Upper lobe of left lung (tissue), 6 donors: ENCODE results near the gene CHRNA3. TPM values are rescaled to one million over a fixed set of nuclear protein-coding genes. Genes with fewer than 3 reads are reported as not detected.

Experiments
- ATAC-seq, 2 donors: fragments of 200-7000 bp; cut with Tn5 transposase; one replicate each; pipeline ENCODE4 v1.9.1; 2022; ENCODE audit warnings: mild to moderate bottlenecking in 2 of 2, moderate library complexity in 2 of 2; ENCODE audit not compliant: low FRiP score in 2 of 2
- DNase-seq, 2 donors: peaks; one replicate each; pipeline ENCODE4 v3.0.0-alpha.2; 2019 to 2020
- H3K27ac ChIP-seq, 4 donors: fragments of 200-600 bp; sonication (generic); one replicate each; pipeline ENCODE4 v1.5.1; 2016 to 2019
- H3K27me3 ChIP-seq, 4 donors: fragments of 200-600 bp; sonication (generic); one replicate each; pipeline ENCODE4 v1.5.1; 2017 to 2019
- H3K36me3 ChIP-seq, 4 donors: fragments of 200-600 bp; sonication (generic); one replicate each; pipeline ENCODE4 v1.5.1; 2016 to 2019
- H3K4me1 ChIP-seq, 4 donors: fragments of 200-600 bp; sonication (generic); one replicate each; pipeline ENCODE4 v1.5.1; 2018 to 2019
- H3K4me3 ChIP-seq, 4 donors: fragments of 200-600 bp; sonication (generic); one replicate each; pipeline ENCODE4 v1.5.1; 2017 to 2019; ENCODE audit warnings: mild to moderate bottlenecking in 2 of 4, moderate library complexity in 1 of 4
- H3K9me3 ChIP-seq, 4 donors: fragments of 200-600 bp; sonication (generic); one replicate each; pipeline ENCODE4 v1.5.1; 2018 to 2019
- EP300 ChIP-seq, 4 donors: sonication (generic); formaldehyde crosslinking; IDR thresholded peaks; one replicate each; pipeline ENCODE4 v1.5.1; 2017; ENCODE audit warnings: antibody characterized with exemption in 4 of 4, control low read depth in 2 of 4
- POLR2A ChIP-seq, 4 donors: fragments of 450-650 bp; IDR thresholded peaks; one replicate each; pipeline ENCODE4 v1.5.1; 2016 to 2017; ENCODE audit warnings: antibody characterized with exemption in 4 of 4, mild to moderate bottlenecking in 2 of 4
- POLR2AphosphoS5 ChIP-seq, 2 donors: sonication (generic); formaldehyde crosslinking; IDR thresholded peaks; one replicate each; pipeline ENCODE4 v1.5.1; 2017; ENCODE audit warnings: antibody characterized with exemption in 2 of 2
- WGBS, 2 donors: methylation state at CpG; one replicate each; pipeline ENCODE4 v1.1.5; 2017 to 2018; 5-methylcytosine and 5-hydroxymethylcytosine counted together
- total RNA-seq, 6 donors: library from RNA; depleted of rRNA in 4 of 6; stranded (reverse); fragments of >200 nt in 4 of 6; gene quantifications; one replicate each; pipeline versions ENCODE4 v1.1.0 to v1.2.1, GENCODE V29; 2016 to 2021
- TF ChIP-seq, protein P1 (sequence below), 6 experiments: fragments of 450-650 bp in 4 of 6; fragments of 200-600 bp in 2 of 6; sonication (generic) in 2 of 6; IDR thresholded peaks; one replicate each; pipeline ENCODE4 v1.5.1; 2016 to 2019; ENCODE audit warnings: antibody characterized with exemption in 6 of 6
- donor health status: DM: no; HTN: no; CAD: no; lungs with moderate emphysema.
- donor health status: DM: no; HTN: yes; CAD: no; lungs with severe emphysema.

CHRNA3 gene
- total RNA-seq, 6 donors from 2014 or later, result 0.13 to 0.49 (median 0.22) TPM; not detected in 1

- WGBS, 2 donors, result 76 to 86% methylated on average over 6 to 12 of the region's 12 CpGs
- H3K27me3 ChIP-seq, result peaks cover 0 to 11% (median 4%) of the 10 kb centered on the region in 4 donors
- no peak overlapping the region for H3K4me3 ChIP-seq
- no peak for TF ChIP-seq POLR2AphosphoS5 (IDR thresholded peaks at IDR 0.05)
- no peak for TF ChIP-seq POLR2A (IDR thresholded peaks at IDR 0.05)
- TF ChIP-seq, protein P1, sequence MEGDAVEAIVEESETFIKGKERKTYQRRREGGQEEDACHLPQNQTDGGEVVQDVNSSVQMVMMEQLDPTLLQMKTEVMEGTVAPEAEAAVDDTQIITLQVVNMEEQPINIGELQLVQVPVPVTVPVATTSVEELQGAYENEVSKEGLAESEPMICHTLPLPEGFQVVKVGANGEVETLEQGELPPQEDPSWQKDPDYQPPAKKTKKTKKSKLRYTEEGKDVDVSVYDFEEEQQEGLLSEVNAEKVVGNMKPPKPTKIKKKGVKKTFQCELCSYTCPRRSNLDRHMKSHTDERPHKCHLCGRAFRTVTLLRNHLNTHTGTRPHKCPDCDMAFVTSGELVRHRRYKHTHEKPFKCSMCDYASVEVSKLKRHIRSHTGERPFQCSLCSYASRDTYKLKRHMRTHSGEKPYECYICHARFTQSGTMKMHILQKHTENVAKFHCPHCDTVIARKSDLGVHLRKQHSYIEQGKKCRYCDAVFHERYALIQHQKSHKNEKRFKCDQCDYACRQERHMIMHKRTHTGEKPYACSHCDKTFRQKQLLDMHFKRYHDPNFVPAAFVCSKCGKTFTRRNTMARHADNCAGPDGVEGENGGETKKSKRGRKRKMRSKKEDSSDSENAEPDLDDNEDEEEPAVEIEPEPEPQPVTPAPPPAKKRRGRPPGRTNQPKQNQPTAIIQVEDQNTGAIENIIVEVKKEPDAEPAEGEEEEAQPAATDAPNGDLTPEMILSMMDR (IDR thresholded peaks at IDR 0.05), result no peak
- TF ChIP-seq EP300 (IDR thresholded peaks at IDR 0.05), result no peak
- H3K4me1 ChIP-seq, result peaks cover 4 to 6% (median 4%) of the 10 kb centered on the region in 4 donors
- no peak overlapping the region for H3K27ac ChIP-seq
- no peaks in the 10 kb centered on the region for H3K9me3 ChIP-seq
- DNase-seq, result peak in 1 of 2 donors; percentile 12
- ATAC-seq, result no peak
- H3K36me3 ChIP-seq, result no peaks in the 10 kb centered on the region
Measured at GRCh38 chr15:78625606-78626280, 4.9 kb upstream of the CHRNA3 start.

DNA sequence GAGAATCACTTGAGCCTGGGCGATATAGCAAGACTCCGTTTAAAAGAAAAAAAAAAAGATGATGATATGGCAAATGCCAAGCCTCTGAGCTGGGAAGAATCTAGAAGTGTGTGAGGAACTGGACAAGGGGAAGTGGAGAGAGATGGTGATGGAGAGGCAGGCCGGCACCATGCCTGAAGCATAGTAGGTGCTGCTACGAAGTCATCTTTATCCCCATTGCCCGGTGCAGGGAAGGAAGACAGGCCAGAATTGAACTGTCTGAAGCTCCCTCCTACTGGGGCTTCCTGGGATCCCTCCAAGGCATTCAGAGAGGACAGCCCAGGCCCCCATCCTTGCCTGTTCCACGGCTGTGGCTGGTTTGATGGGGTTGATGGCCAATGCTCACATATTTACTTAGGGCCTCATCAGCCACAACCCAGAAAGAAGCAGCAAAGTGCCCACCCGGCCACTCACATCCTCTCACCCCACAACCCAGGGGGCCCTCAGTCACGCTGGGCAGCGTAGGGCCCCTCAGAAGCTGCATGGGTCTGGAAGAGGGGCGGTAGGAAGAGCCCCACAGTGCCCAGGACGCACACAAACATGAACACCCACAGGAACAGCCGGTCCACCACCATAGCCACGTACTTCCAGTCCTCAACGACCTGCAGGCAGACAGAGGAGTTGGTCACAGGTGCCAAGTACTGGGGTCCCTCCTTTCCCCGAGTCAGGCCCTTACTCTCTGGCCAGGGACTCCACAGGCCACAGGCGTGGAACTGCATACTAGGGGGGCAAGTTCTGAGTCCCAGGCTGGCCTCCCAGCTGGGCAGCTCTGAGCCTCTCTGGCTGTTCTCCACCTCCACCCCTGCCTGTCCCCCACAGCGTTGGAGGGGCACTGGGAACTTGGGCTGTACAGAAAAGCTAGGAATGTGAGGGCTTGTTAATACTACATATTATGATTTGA lies 4.1 kb upstream of the CHRNA3 start:
- H3K4me1 ChIP-seq, result peaks cover 12 to 14% (median 12%) of the 10 kb centered on the region in 4 donors
- 81 to 84% methylated on average over 16 to 17 of the region's 17 CpGs for WGBS, 2 donors
- no peaks in the 10 kb centered on the region for H3K9me3 ChIP-seq
- peaks cover 0 to 18% (median 11%) of the 10 kb centered on the region in 4 donors for H3K27me3 ChIP-seq
- no peaks in the 10 kb centered on the region for H3K36me3 ChIP-seq
- H3K27ac ChIP-seq, result no peak overlapping the region
- DNase-seq (peak in 1 of 2 donors; percentile 11), ATAC-seq (no peak)
- H3K4me3 ChIP-seq, result no peak overlapping the region
- TF ChIP-seq EP300 (IDR thresholded peaks at IDR 0.05), result no peak
- TF ChIP-seq, protein P1 (IDR thresholded peaks at IDR 0.05), result no peak
- TF ChIP-seq POLR2AphosphoS5 (IDR thresholded peaks at IDR 0.05), result no peak
- TF ChIP-seq POLR2A (IDR thresholded peaks at IDR 0.05), result no peak

GRCh38 chr15:78623786-78624497 lies 3.1 kb upstream of the CHRNA3 start:
- no peak overlapping the region for H3K27ac ChIP-seq
- 77 to 85% methylated on average over 7 of the region's 7 CpGs for WGBS, 2 donors
- peaks cover 0 to 28% (median 13%) of the 10 kb centered on the region in 4 donors for H3K27me3 ChIP-seq
- H3K4me1 ChIP-seq, result peaks cover 14 to 16% (median 14%) of the 10 kb centered on the region in 4 donors
- DNase-seq (peak in 1 of 2 donors; percentile 12), ATAC-seq (no peak)
- no peaks in the 10 kb centered on the region for H3K36me3 ChIP-seq
- no peak overlapping the region for H3K4me3 ChIP-seq
- TF ChIP-seq POLR2AphosphoS5 (IDR thresholded peaks at IDR 0.05) (no peak), POLR2A (IDR thresholded peaks at IDR 0.05) (no peak)
- no peaks in the 10 kb centered on the region for H3K9me3 ChIP-seq

DNA sequence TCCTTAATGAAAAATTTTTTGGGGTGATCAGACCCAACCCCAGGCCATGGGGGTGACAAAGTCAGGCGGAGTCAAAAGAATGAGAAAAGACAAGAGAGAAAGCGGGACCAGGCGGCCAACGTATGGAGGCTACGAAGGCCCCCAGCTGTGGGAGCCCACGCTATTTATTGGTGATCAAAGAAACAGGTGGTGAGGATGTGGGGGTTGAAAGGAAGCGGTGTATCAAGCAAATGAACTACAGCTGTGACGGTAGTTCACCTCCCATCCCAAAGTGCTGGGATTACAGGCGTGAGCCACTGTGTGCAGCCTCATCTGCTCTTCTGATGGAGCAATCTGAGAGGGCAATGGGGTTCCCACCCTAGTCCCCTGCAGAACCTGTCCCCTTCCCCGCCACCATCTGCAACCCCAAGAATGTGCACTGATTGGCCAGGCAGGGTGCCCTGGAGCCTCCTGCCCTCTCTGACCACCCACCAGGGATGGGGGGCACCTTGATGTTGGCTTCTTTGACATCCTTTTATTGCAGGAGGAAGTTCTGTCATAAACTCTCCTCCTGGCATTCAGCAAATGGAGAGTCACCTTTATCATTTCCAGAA lies 1.1 kb upstream of the CHRNA3 start:
- Histone ChIP-seq H3K4me3 (no peak overlapping the region), H3K27ac (no peak overlapping the region), H3K4me1 (peaks cover 14 to 16% (median 14%) of the 10 kb centered on the region in 4 donors), H3K36me3 (no peaks in the 10 kb centered on the region), H3K27me3 (peaks cover 0 to 32% (median 13%) of the 10 kb centered on the region in 4 donors), H3K9me3 (no peaks in the 10 kb centered on the region)
- TF ChIP-seq POLR2A (IDR thresholded peaks at IDR 0.05) (no peak), EP300 (IDR thresholded peaks at IDR 0.05) (no peak), POLR2AphosphoS5 (IDR thresholded peaks at IDR 0.05) (no peak)
- TF ChIP-seq, protein P1 (IDR thresholded peaks at IDR 0.05), result no peak
- ATAC-seq (no peak), DNase-seq (peak in 1 of 2 donors; percentile 14)
- WGBS, 2 donors, result 69% methylated on average over 10 of the region's 10 CpGs
